ENCODE data around the gene ZNF341.

Gene ZNF341

GRCh38 chr20:33810885-33811775 lies 79.3 kb downstream of the ZNF341 start, which contains the start of gene CHMP4B:
TSS of gene CHMP4B (plus strand) at chr20:33811348. CDS start at chr20:33811469, 121 bp downstream.
- no peaks in the 10 kb centered on the region for H3K9me3 ChIP-seq (ENCODE audit: control insufficient read depth, low read length)
- H3K4me2 ChIP-seq (ENCODE audit: low read length), result peak within 1 kb of the TSS; percentile 86
- H2AFZ ChIP-seq, result peak within 1 kb of the TSS; percentile 57
- H3K27me3 ChIP-seq (ENCODE audit: control insufficient read depth, insufficient read depth, low read length), result no peaks in the 10 kb centered on the region
- H3K79me2 ChIP-seq, result peaks cover 46% of the 10 kb centered on the region
- peaks cover 18% of the 10 kb centered on the region for H3K4me1 ChIP-seq
- peak within 1 kb of the TSS; percentile 57 for H3K27ac ChIP-seq
- TF ChIP-seq CTCF (IDR thresholded peaks at IDR 0.05), result no peak
- H3K4me3 ChIP-seq (ENCODE audit: low read depth, low read length), result peak within 1 kb of the TSS; percentile 70
- peak within 1 kb of the TSS; percentile 40 for H3K9ac ChIP-seq
- H3K36me3 ChIP-seq (ENCODE audit: control insufficient read depth, insufficient read depth, low read length), result no peaks in the 10 kb centered on the region

DNA sequence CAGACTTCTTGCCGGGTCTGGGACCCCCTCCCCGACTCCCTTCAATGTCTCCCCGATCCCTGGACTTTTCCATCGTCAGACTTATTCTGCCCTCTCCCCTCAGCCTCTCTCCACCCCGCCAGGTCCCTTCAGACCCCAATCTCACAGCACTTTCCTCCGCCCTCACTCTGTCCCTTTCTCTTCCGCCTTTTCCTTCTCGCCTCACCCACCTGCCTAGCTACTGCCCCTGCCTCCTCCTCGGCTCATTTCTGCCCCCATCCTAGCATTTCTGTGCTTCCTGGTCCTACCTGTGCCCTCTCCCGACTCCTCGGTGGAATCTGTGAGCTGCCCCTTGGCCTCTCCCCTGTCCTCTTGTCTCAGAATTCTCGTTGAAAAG lies 80.0 kb downstream of the ZNF341 start:
- peak overlapping the region; percentile 86 for H3K4me2 ChIP-seq (ENCODE audit: low read length)
- peak overlapping the region; percentile 57 for H3K27ac ChIP-seq
- H3K27me3 ChIP-seq (ENCODE audit: control insufficient read depth, insufficient read depth, low read length), result no peaks in the 10 kb centered on the region
- TF ChIP-seq CTCF (IDR thresholded peaks at IDR 0.05), result no peak
- peak overlapping the region; percentile 70 for H3K4me3 ChIP-seq (ENCODE audit: low read depth, low read length)
- peak overlapping the region; percentile 57 for H2AFZ ChIP-seq
- peaks cover 22% of the 10 kb centered on the region for H3K4me1 ChIP-seq
- H3K36me3 ChIP-seq (ENCODE audit: control insufficient read depth, insufficient read depth, low read length), result no peaks in the 10 kb centered on the region
- H3K9ac ChIP-seq, result peak overlapping the region; percentile 40
- H3K79me2 ChIP-seq, result peaks cover 50% of the 10 kb centered on the region
- H3K9me3 ChIP-seq (ENCODE audit: control insufficient read depth, low read length), result no peaks in the 10 kb centered on the region

DNA sequence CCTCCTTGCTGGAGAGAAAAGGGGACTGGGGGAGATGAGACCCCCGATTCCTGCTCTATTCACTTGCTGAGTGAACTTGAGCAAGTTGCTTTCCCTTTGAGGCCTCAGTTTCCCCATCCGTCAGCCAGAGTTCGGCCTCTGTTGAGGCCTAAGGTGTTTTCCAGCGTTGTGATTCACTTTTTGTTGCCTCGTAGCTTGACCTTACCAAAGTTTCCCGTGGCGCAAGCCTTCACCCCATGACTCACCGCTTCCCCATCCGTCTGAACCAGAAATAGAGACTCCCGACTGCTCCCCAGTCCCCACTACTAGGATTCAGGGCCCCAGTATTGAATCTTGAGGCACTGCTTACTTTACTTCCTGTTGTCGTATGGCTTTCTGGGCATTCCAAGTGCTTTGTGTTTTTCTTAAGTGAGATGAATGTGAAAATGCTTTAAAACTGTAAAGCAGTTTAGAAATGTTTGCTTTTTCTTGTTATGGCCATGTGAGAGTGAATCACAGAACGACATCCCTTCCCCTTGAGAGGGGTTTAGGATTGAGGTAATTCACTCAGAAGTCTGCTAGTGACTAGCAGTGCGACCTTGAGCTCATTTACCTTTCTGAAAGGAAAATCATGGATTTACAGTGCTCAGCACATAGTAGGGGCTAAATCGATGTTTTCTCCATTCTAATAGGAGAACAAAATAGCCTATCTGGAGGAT lies 80.5 kb downstream of the ZNF341 start:
- TF ChIP-seq CTCF (IDR thresholded peaks at IDR 0.05), result no peak
- H3K9ac ChIP-seq, result peak overlapping the region; percentile 40
- H3K79me2 ChIP-seq, result peaks cover 51% of the 10 kb centered on the region
- peaks cover 25% of the 10 kb centered on the region for H3K4me1 ChIP-seq
- H3K9me3 ChIP-seq (ENCODE audit: control insufficient read depth, low read length), result no peaks in the 10 kb centered on the region
- H3K36me3 ChIP-seq (ENCODE audit: control insufficient read depth, insufficient read depth, low read length), result no peaks in the 10 kb centered on the region
- peak overlapping the region; percentile 57 for H3K27ac ChIP-seq
- H3K4me3 ChIP-seq (ENCODE audit: low read depth, low read length), result peak overlapping the region; percentile 70
- H2AFZ ChIP-seq, result peak overlapping the region; percentile 57
- H3K27me3 ChIP-seq (ENCODE audit: control insufficient read depth, insufficient read depth, low read length), result no peaks in the 10 kb centered on the region
- peak overlapping the region; percentile 86 for H3K4me2 ChIP-seq (ENCODE audit: low read length)

DNA sequence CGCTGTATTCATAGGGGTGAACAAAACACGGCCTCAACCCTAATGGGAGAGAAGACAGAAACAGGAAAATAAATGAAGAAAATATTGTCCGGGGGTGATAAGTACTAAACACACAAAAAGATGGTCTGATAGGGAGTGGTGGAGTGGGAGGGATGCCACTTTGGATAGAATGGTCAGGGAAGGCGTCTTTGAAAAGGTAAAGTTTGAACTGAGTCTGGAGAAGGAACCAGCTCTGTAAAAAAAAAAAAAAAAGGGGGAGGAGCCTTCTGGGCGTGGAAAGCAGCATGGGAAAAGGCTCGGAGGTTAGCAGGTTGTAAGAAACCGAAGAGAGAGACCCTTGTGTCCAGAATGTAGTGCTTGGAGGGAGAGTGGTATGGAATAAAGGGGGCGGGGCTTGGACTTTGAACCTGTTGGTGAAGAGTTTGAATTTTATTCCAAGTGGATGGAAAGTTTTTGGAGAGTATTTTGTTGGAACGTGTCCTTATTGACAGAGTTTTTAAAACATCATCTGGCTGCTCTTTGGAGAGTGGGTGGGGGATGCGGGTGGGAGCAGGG lies 81.2 kb downstream of the ZNF341 start:
- Histone ChIP-seq H3K4me3 (ENCODE audit: low read depth, low read length) (peak overlapping the region; percentile 70), H3K4me2 (ENCODE audit: low read length) (peak overlapping the region; percentile 86), H3K79me2 (peaks cover 58% of the 10 kb centered on the region), H2AFZ (no peak overlapping the region), H3K36me3 (ENCODE audit: control insufficient read depth, insufficient read depth, low read length) (no peaks in the 10 kb centered on the region), H3K9ac (no peak overlapping the region), H3K27me3 (ENCODE audit: control insufficient read depth, insufficient read depth, low read length) (no peaks in the 10 kb centered on the region), H3K4me1 (peaks cover 25% of the 10 kb centered on the region), H3K9me3 (ENCODE audit: control insufficient read depth, low read length) (no peaks in the 10 kb centered on the region), H3K27ac (peak overlapping the region; percentile 57)
- no peak for TF ChIP-seq CTCF (IDR thresholded peaks at IDR 0.05)
